ENCODE measurements around the gene CDC14B. TPM values are rescaled to one million over a fixed set of nuclear protein-coding genes. Genes with fewer than 3 reads are reported as not detected.

CDC14B gene
- total RNA-seq, 6 experiments from 2014 or later = 13.7 to 38.0 (median 25.7) TPM

- TF ChIP-seq, protein P1, sequence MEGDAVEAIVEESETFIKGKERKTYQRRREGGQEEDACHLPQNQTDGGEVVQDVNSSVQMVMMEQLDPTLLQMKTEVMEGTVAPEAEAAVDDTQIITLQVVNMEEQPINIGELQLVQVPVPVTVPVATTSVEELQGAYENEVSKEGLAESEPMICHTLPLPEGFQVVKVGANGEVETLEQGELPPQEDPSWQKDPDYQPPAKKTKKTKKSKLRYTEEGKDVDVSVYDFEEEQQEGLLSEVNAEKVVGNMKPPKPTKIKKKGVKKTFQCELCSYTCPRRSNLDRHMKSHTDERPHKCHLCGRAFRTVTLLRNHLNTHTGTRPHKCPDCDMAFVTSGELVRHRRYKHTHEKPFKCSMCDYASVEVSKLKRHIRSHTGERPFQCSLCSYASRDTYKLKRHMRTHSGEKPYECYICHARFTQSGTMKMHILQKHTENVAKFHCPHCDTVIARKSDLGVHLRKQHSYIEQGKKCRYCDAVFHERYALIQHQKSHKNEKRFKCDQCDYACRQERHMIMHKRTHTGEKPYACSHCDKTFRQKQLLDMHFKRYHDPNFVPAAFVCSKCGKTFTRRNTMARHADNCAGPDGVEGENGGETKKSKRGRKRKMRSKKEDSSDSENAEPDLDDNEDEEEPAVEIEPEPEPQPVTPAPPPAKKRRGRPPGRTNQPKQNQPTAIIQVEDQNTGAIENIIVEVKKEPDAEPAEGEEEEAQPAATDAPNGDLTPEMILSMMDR (IDR thresholded peaks at IDR 0.05) = no peak
- peak; percentile 90 for TF ChIP-seq POLR2A (IDR thresholded peaks at IDR 0.05)
- intact Hi-C loops (cut with DNase I) = no loop called here
- Histone ChIP-seq H3K27ac (peak overlapping the region; percentile 55 to 85 (median 81)), H3K36me3 (no peaks in the 10 kb centered on the region), H3K27me3 (no peaks in the 10 kb centered on the region), H3K4me3 (peak overlapping the region in 2 of 3 donors; percentile 22 to 26), H3K9me3 (no peaks in the 10 kb centered on the region), H3K4me1 (peaks cover 0 to 31% (median 13%) of the 10 kb centered on the region in 4 donors)
- peak; percentile 84 to 90 (median 88) for DNase-seq
- peak; percentile 93 to 98 (median 97) for ATAC-seq
- WGBS (ENCODE audit: insufficient coverage, low coverage, low lambda C conversion rate, missing lambda C conversion rate) = 26% methylated on average over 12 of the region's 12 CpGs
These were observed 7.3 kb downstream of the CDC14B start for GRCh38 chr9:96612105-96612965.

DNA sequence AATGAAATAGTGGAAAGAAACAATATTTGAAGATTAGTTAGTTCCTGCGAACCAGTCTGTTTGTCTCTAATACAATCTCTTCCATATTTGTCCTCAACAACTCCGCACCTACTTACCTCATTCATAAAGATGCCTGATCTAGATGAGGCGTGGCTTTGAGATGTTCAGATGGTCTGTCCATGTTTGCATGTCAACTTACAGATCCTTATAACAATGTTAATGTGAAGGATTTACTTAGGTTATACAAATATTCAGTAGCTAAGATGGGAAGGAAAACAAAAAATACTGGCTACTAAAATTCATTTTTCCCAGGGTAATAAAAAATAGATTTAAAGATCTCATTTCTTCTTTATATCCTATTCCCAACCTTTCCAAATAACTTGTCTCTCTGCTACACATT lies 8.3 kb downstream of the CDC14B start:
- Histone ChIP-seq H3K36me3 (no peaks in the 10 kb centered on the region), H3K4me3 (peak overlapping the region in 1 of 3 donors; percentile 22), H3K27me3 (no peaks in the 10 kb centered on the region), H3K27ac (peak overlapping the region; percentile 55 to 85 (median 81)), H3K4me1 (peaks cover 0 to 31% (median 13%) of the 10 kb centered on the region in 4 donors), H3K9me3 (no peaks in the 10 kb centered on the region)
- no peak for ATAC-seq
- WGBS (ENCODE audit: insufficient coverage, low coverage, low lambda C conversion rate, missing lambda C conversion rate) = 75% methylated on average over 3 of the region's 3 CpGs
- no peak for DNase-seq
- intact Hi-C loops (cut with DNase I) = no loop called here
- TF ChIP-seq, protein P1 (IDR thresholded peaks at IDR 0.05) = no peak
- TF ChIP-seq POLR2A (IDR thresholded peaks at IDR 0.05) = no peak

DNA sequence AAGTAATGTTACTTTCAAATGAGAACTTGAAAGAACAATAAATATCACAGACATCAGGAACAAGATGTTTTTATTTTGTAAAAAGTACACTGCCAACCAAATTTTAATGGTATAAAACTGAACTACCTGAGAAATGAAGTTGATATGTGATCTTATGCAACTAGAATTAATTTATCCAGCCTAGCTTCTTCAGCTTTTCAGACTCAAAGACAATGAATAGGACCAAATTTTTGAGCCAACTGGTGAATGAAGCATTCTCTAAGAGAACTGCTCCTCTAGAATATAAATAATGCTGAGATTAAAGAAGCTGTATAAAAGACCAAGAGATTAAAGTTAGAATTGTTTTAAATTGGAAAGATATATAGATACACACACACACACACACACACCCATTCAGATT lies 9.9 kb downstream of the CDC14B start:
- Histone ChIP-seq H3K27me3 (no peaks in the 10 kb centered on the region), H3K27ac (no peak overlapping the region), H3K9me3 (no peaks in the 10 kb centered on the region), H3K4me1 (peaks cover 0 to 32% (median 14%) of the 10 kb centered on the region in 4 donors), H3K36me3 (no peaks in the 10 kb centered on the region), H3K4me3 (no peak overlapping the region)
- no peak for DNase-seq
- intact Hi-C loops (cut with DNase I) = no loop called here
- ATAC-seq = no peak
- TF ChIP-seq, protein P1 (IDR thresholded peaks at IDR 0.05) = no peak
- no peak for TF ChIP-seq POLR2A (IDR thresholded peaks at IDR 0.05)

DNA sequence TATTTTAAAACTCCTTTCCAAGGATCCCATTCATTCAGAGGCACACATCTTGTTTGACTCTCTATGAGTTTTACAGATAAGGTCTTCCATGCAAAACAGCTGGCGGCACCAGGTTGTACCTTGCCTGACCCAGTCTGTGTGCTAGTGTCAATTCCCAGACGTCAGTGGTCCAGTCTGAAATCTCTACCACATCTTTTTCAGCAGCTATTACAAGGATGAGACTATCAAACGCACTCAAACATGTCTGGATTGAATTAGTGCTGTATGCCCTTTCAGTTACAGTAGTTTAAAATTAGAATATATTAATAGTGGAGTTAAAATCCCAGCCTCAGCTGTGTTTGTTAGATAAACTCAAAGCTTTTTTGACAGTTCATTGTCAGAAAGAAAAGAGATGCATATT lies 11.7 kb downstream of the CDC14B start:
- Histone ChIP-seq H3K27me3 (no peaks in the 10 kb centered on the region), H3K4me1 (peaks cover 0 to 35% (median 13%) of the 10 kb centered on the region in 4 donors), H3K36me3 (no peaks in the 10 kb centered on the region), H3K9me3 (no peaks in the 10 kb centered on the region), H3K27ac (no peak overlapping the region), H3K4me3 (no peak overlapping the region)
- no peak for DNase-seq
- TF ChIP-seq, protein P1 (IDR thresholded peaks at IDR 0.05) = no peak
- no peak for TF ChIP-seq POLR2A (IDR thresholded peaks at IDR 0.05)
- intact Hi-C loops (cut with DNase I) = no loop called here
- WGBS (ENCODE audit: insufficient coverage, low coverage, low lambda C conversion rate, missing lambda C conversion rate) = 47% methylated on average over 3 of the region's 3 CpGs
- no peak for ATAC-seq
